Transverse colon (tissue), 4 donors: ENCODE measurements around the gene GDF7. TPM values are rescaled to one million over a fixed set of nuclear protein-coding genes. Genes with fewer than 3 reads are reported as not detected.

Source experiments
- DNase-seq: peaks from one replicate; pipeline ENCODE4 v3.0.0-alpha.2; 2019
- H3K27ac ChIP-seq, 4 donors: fragments of 200-600 bp; sonication (generic); 2 replicates each; pipeline ENCODE4 v1.5.1; 2016 to 2018; ENCODE audit warnings: inconsistent platforms in 4 of 4
- H3K27me3 ChIP-seq: fragments of 200-600 bp; sonication (generic); 2 replicates; pipeline ENCODE4 v1.5.1; 2017; ENCODE audit warnings: inconsistent platforms
- H3K36me3 ChIP-seq, 4 donors: fragments of 200-600 bp; sonication (generic); 2 replicates each; pipeline ENCODE4 v1.5.1; 2017 to 2019; ENCODE audit warnings: inconsistent platforms in 4 of 4
- H3K4me1 ChIP-seq, 4 donors: fragments of 200-600 bp; sonication (generic); 2 replicates each; pipeline ENCODE4 v1.5.1; 2017 to 2020; ENCODE audit warnings: inconsistent platforms in 4 of 4
- H3K4me3 ChIP-seq, 4 donors: fragments of 200-600 bp; sonication (generic); 1 replicate in 1 of 4; 2 replicates in 3 of 4; pipeline versions ENCODE4 v1.5.1 to v1.6.1; 2017 to 2019; ENCODE audit warnings: inconsistent platforms in 4 of 4
- H3K9me3 ChIP-seq, 2 donors: fragments of 200-600 bp; sonication (generic); 2 replicates each; pipeline ENCODE4 v1.5.1; 2017 to 2019; ENCODE audit warnings: inconsistent platforms in 2 of 2
- CTCF ChIP-seq, 5 experiments: fragments of 200-600 bp in 3 of 5; fragments of 450-650 bp in 2 of 5; sonication (generic) in 3 of 5; IDR thresholded peaks; 1 replicate in 2 of 5; 2 replicates in 3 of 5; pipeline ENCODE4 v1.5.1; 2016 to 2017; ENCODE audit warnings: antibody characterized with exemption in 5 of 5, inconsistent platforms in 3 of 5, mild to moderate bottlenecking in 2 of 5, moderate library complexity in 1 of 5
- EP300 ChIP-seq: sonication (generic); formaldehyde crosslinking; IDR thresholded peaks from one replicate; pipeline ENCODE4 v1.6.1; 2017; ENCODE audit warnings: antibody characterized with exemption, low read depth
- POLR2A ChIP-seq: fragments of 450-650 bp; IDR thresholded peaks from one replicate; pipeline ENCODE4 v1.6.1; 2016; ENCODE audit warnings: antibody characterized with exemption, mild to moderate bottlenecking, moderate library complexity
- POLR2AphosphoS5 ChIP-seq, 3 donors: sonication (generic); formaldehyde crosslinking; IDR thresholded peaks; one replicate each; pipeline ENCODE4 v1.6.1; 2016; ENCODE audit warnings: antibody characterized with exemption in 3 of 3
- WGBS, 2 donors: methylation state at CpG; one replicate each; pipeline ENCODE4 v1.1.5; 2018; ENCODE audit warnings: low coverage in 1 of 2; 5-methylcytosine and 5-hydroxymethylcytosine counted together
- in situ Hi-C, 4 donors: fragments of 200-750 bp; cut with MboI; loops; one replicate each; pipeline versions ENCODE4 v1.15.0 to v1.15.1; 2017; ENCODE audit warnings: low sequenced_read_pairs in 3 of 4, low pct_ligation_motif_present in 1 of 4, low pct_unique_long_range_greater_than_20kb in 1 of 4
- intact Hi-C: fragments of 100-400 bp; cut with DNase I; formaldehyde crosslinking; loops from one replicate; pipeline ENCODE4 v1.15.1; 2023; ENCODE audit warnings: low total_unique reads
- total RNA-seq, 4 donors: library from RNA; depleted of rRNA; stranded (reverse); fragments of >200 nt; gene quantifications; one replicate each; pipeline ENCODE4 v1.1.0, GENCODE V29; 2016

GDF7 gene
- total RNA-seq, 4 donors from 2014 or later = 0.20 to 1.1 (median 0.58) TPM

GRCh38 chr2:20702563-20702962, 35.6 kb downstream of the GDF7 start:
- no peak for DNase-seq
- H3K27me3 ChIP-seq = no peaks in the 10 kb centered on the region
- WGBS, 2 donors = 96 to 100% methylated on average over 5 of the region's 5 CpGs
- in situ Hi-C loops (no loop called here), intact Hi-C loops (no loop called here)
- H3K4me1 ChIP-seq = peaks cover 0 to 8% (median 0%) of the 10 kb centered on the region in 4 donors
- no peak overlapping the region for H3K27ac ChIP-seq
- no peak for TF ChIP-seq EP300
- no peak for TF ChIP-seq POLR2A
- TF ChIP-seq POLR2AphosphoS5 (IDR thresholded peaks at IDR 0.05) = no peak
- no peak for TF ChIP-seq CTCF (IDR thresholded peaks at IDR 0.05)
- no peak overlapping the region for H3K4me3 ChIP-seq
- peaks cover 0 to 5% (median 0%) of the 10 kb centered on the region in 4 donors for H3K36me3 ChIP-seq
- H3K9me3 ChIP-seq = no peaks in the 10 kb centered on the region

GRCh38 chr2:20704886-20705285, 37.9 kb downstream of the GDF7 start:
- H3K4me3 ChIP-seq = no peak overlapping the region
- TF ChIP-seq POLR2A (no peak), CTCF (IDR thresholded peaks at IDR 0.05) (no peak), POLR2AphosphoS5 (IDR thresholded peaks at IDR 0.05) (no peak), EP300 (no peak)
- peaks cover 0 to 5% (median 0%) of the 10 kb centered on the region in 4 donors for H3K4me1 ChIP-seq
- intact Hi-C loops = no loop called here
- WGBS, 2 donors = 50% methylated on average over 1 of the region's 1 CpG
- H3K9me3 ChIP-seq = no peaks in the 10 kb centered on the region
- H3K27me3 ChIP-seq = no peaks in the 10 kb centered on the region
- no peak for DNase-seq
- in situ Hi-C loops = no loop called here
- H3K36me3 ChIP-seq = peaks cover 0 to 5% (median 0%) of the 10 kb centered on the region in 4 donors
- no peak overlapping the region for H3K27ac ChIP-seq

GRCh38 chr2:20706217-20706616, 39.3 kb downstream of the GDF7 start:
- in situ Hi-C loops = no loop called here
- peaks cover 0 to 5% (median 0%) of the 10 kb centered on the region in 4 donors for H3K36me3 ChIP-seq

GRCh38 chr2:20706786-20707185, 39.8 kb downstream of the GDF7 start:
- DNase-seq = no peak
- in situ Hi-C loops = no loop called here
- 63 to 83% methylated on average over 2 to 3 of the region's 3 CpGs for WGBS, 2 donors

More at GRCh38 chr2:20706217-20706616, 39.3 kb downstream of the GDF7 start:
- intact Hi-C loops = no loop called here
- DNase-seq = no peak
- Histone ChIP-seq H3K27ac (no peak overlapping the region), H3K27me3 (no peaks in the 10 kb centered on the region), H3K4me1 (peaks cover 0 to 5% (median 0%) of the 10 kb centered on the region in 4 donors), H3K9me3 (no peaks in the 10 kb centered on the region), H3K4me3 (no peak overlapping the region)
- no peak for TF ChIP-seq POLR2A
- no peak for TF ChIP-seq EP300
- no peak for TF ChIP-seq CTCF (IDR thresholded peaks at IDR 0.05)
- no peak for TF ChIP-seq POLR2AphosphoS5 (IDR thresholded peaks at IDR 0.05)
- 100% methylated on average over 2 of the region's 2 CpGs for WGBS, 2 donors

More at GRCh38 chr2:20706786-20707185, 39.8 kb downstream of the GDF7 start:
- H3K36me3 ChIP-seq = peaks cover 0 to 5% (median 0%) of the 10 kb centered on the region in 4 donors
- no peak for TF ChIP-seq EP300
- TF ChIP-seq POLR2A = no peak
- TF ChIP-seq POLR2AphosphoS5 (IDR thresholded peaks at IDR 0.05) = no peak
- TF ChIP-seq CTCF (IDR thresholded peaks at IDR 0.05) = no peak
- H3K4me3 ChIP-seq = no peak overlapping the region
- intact Hi-C loops = no loop called here
- H3K9me3 ChIP-seq = no peaks in the 10 kb centered on the region
- no peaks in the 10 kb centered on the region for H3K27me3 ChIP-seq
- peaks cover 0 to 5% (median 0%) of the 10 kb centered on the region in 4 donors for H3K4me1 ChIP-seq
- H3K27ac ChIP-seq = no peak overlapping the region
